Measurements from ENCODE around the gene ZSCAN5B.

Gene ZSCAN5B

GRCh38 chr19:56146904-56147303, 50.7 kb downstream of the ZSCAN5B start:
- H3K9me3 Mint-ChIP-seq = no peaks in the 10 kb centered on the region
- no peak overlapping the region for H3K4me3 Mint-ChIP-seq
- no peaks in the 10 kb centered on the region for H3K27me3 Mint-ChIP-seq (ENCODE audit: low read depth)

GRCh38 chr19:56145698-56146097, 51.9 kb downstream of the ZSCAN5B start:
- Mint-ChIP-seq H3K36me3 (ENCODE audit: low read depth) (peaks cover 17% of the 10 kb centered on the region), H3K4me1 (ENCODE audit: low read depth) (peaks cover 17% of the 10 kb centered on the region), H3K27me3 (ENCODE audit: low read depth) (no peaks in the 10 kb centered on the region), H3K27ac (no peak overlapping the region), H3K4me3 (no peak overlapping the region), H3K9me3 (no peaks in the 10 kb centered on the region)
- DNase-seq (ENCODE audit: low spot score) = no peak

More at GRCh38 chr19:56146904-56147303, 50.7 kb downstream of the ZSCAN5B start:
- Mint-ChIP-seq H3K27ac (no peak overlapping the region), H3K4me1 (ENCODE audit: low read depth) (peaks cover 14% of the 10 kb centered on the region), H3K36me3 (ENCODE audit: low read depth) (peaks cover 17% of the 10 kb centered on the region)
- DNase-seq (ENCODE audit: low spot score) = no peak

GRCh38 chr19:56144831-56145230, 52.8 kb downstream of the ZSCAN5B start:
- no peak overlapping the region for H3K4me3 Mint-ChIP-seq
- H3K36me3 Mint-ChIP-seq (ENCODE audit: low read depth) = peaks cover 11% of the 10 kb centered on the region
- H3K27me3 Mint-ChIP-seq (ENCODE audit: low read depth) = no peaks in the 10 kb centered on the region
- H3K9me3 Mint-ChIP-seq = no peaks in the 10 kb centered on the region
- H3K4me1 Mint-ChIP-seq (ENCODE audit: low read depth) = peaks cover 21% of the 10 kb centered on the region
- H3K27ac Mint-ChIP-seq = no peak overlapping the region
- DNase-seq (ENCODE audit: low spot score) = no peak

GRCh38 chr19:56144376-56144775, 53.2 kb downstream of the ZSCAN5B start:
- no peaks in the 10 kb centered on the region for H3K27me3 Mint-ChIP-seq (ENCODE audit: low read depth)
- H3K36me3 Mint-ChIP-seq (ENCODE audit: low read depth) = peaks cover 8% of the 10 kb centered on the region
- H3K9me3 Mint-ChIP-seq = no peaks in the 10 kb centered on the region
- no peak overlapping the region for H3K27ac Mint-ChIP-seq
- H3K4me3 Mint-ChIP-seq = no peak overlapping the region
- H3K4me1 Mint-ChIP-seq (ENCODE audit: low read depth) = peaks cover 25% of the 10 kb centered on the region
- no peak for DNase-seq (ENCODE audit: low spot score)

- H3K4me1 Mint-ChIP-seq (ENCODE audit: low read depth) = peaks cover 25% of the 10 kb centered on the region
- no peak overlapping the region for H3K27ac Mint-ChIP-seq
- peak overlapping the region; percentile 15 for H3K4me3 Mint-ChIP-seq
- H3K36me3 Mint-ChIP-seq (ENCODE audit: low read depth) = peaks cover under 1% of the 10 kb centered on the region
- DNase-seq (ENCODE audit: low spot score) = no peak
- H3K27me3 Mint-ChIP-seq (ENCODE audit: low read depth) = no peaks in the 10 kb centered on the region
- H3K9me3 Mint-ChIP-seq = no peaks in the 10 kb centered on the region
Observed at GRCh38 chr19:56142897-56143434, 54.6 kb downstream of the ZSCAN5B start.

- Mint-ChIP-seq H3K4me1 (ENCODE audit: low read depth) (peaks cover 25% of the 10 kb centered on the region), H3K36me3 (ENCODE audit: low read depth) (no peaks in the 10 kb centered on the region), H3K4me3 (peak overlapping the region; percentile 87), H3K27me3 (ENCODE audit: low read depth) (no peaks in the 10 kb centered on the region), H3K27ac (peak overlapping the region; percentile 78), H3K9me3 (no peaks in the 10 kb centered on the region)
- DNase-seq (ENCODE audit: low spot score) = no peak
Observed at GRCh38 chr19:56142087-56142787, 55.3 kb downstream of the ZSCAN5B start.

- no peak for DNase-seq (ENCODE audit: low spot score)
- Mint-ChIP-seq H3K4me1 (ENCODE audit: low read depth) (peaks cover 25% of the 10 kb centered on the region), H3K36me3 (ENCODE audit: low read depth) (no peaks in the 10 kb centered on the region), H3K27me3 (ENCODE audit: low read depth) (no peaks in the 10 kb centered on the region), H3K9me3 (no peaks in the 10 kb centered on the region), H3K4me3 (peak overlapping the region; percentile 87), H3K27ac (peak overlapping the region; percentile 86)
Observed at GRCh38 chr19:56141417-56141993, 56.1 kb downstream of the ZSCAN5B start.

- Mint-ChIP-seq H3K36me3 (ENCODE audit: low read depth) (no peaks in the 10 kb centered on the region), H3K4me1 (ENCODE audit: low read depth) (peaks cover 25% of the 10 kb centered on the region), H3K27ac (peak within 1 kb of the TSS; percentile 86), H3K4me3 (peak within 1 kb of the TSS; percentile 87), H3K9me3 (no peaks in the 10 kb centered on the region), H3K27me3 (ENCODE audit: low read depth) (no peaks in the 10 kb centered on the region)
- DNase-seq (ENCODE audit: low spot score) = peak; percentile 99
Observed at GRCh38 chr19:56140583-56141416, 56.8 kb downstream of the ZSCAN5B start, which contains the start of gene ZNF444. Gene ZNF444, plus strand, starts transcription at chr19:56141287. Its CDS starts 5,625 bp downstream, at chr19:56146912.

- H3K4me1 Mint-ChIP-seq (ENCODE audit: low read depth) = peaks cover 25% of the 10 kb centered on the region
- no peaks in the 10 kb centered on the region for H3K36me3 Mint-ChIP-seq (ENCODE audit: low read depth)
- no peak for DNase-seq (ENCODE audit: low spot score)
- peak overlapping the region; percentile 87 for H3K4me3 Mint-ChIP-seq
- no peaks in the 10 kb centered on the region for H3K9me3 Mint-ChIP-seq
- peak overlapping the region; percentile 86 for H3K27ac Mint-ChIP-seq
- H3K27me3 Mint-ChIP-seq (ENCODE audit: low read depth) = no peaks in the 10 kb centered on the region
Observed at GRCh38 chr19:56139847-56140582, 57.6 kb downstream of the ZSCAN5B start.
